Mesodermal cell (in vitro differentiated cells): ENCODE data around the gene SLC16A12.

Experiments
- H3K27ac ChIP-seq: 2 replicates; pipeline ENCODE4 v1.7.0; 2013; ENCODE audit warnings: mild to moderate bottlenecking, low read depth, low read length, moderate library complexity; ENCODE audit not compliant: severe bottlenecking
- H3K36me3 ChIP-seq: 2 replicates; pipeline ENCODE4 v1.7.1; 2013; ENCODE audit warnings: mild to moderate bottlenecking, low read length, moderate library complexity; ENCODE audit not compliant: control insufficient read depth, insufficient read depth
- H3K4me1 ChIP-seq: one replicate; pipeline ENCODE4 v1.7.1; 2013; ENCODE audit warnings: mild to moderate bottlenecking, low read length; ENCODE audit not compliant: insufficient read depth, control insufficient read depth, poor library complexity, severe bottlenecking
- H3K4me3 ChIP-seq: 2 replicates; pipeline ENCODE4 v1.7.0; 2013; ENCODE audit warnings: low read length, control low read depth, mild to moderate bottlenecking; ENCODE audit not compliant: insufficient read depth, poor library complexity, severe bottlenecking; ENCODE audit errors: extremely low read depth
- H3K9me3 ChIP-seq: 2 replicates; pipeline ENCODE4 v1.7.1; 2013; ENCODE audit warnings: mild to moderate bottlenecking, low read length, moderate library complexity; ENCODE audit not compliant: control insufficient read depth
- WGBS, 2 experiments: methylation state at CpG; one replicate each; pipeline ENCODE4 v1.1.5; 2013; ENCODE audit warnings: missing lambda C conversion rate in 2 of 2; ENCODE audit not compliant: insufficient coverage in 2 of 2; 5-methylcytosine and 5-hydroxymethylcytosine counted together

The SLC16A12 gene

GRCh38 chr10:89565180-89565579 is 29.8 kb upstream of the SLC16A12 start:
- WGBS, 2 experiments = no CpG with 5 or more reads among the region's 1 CpG
- no peaks in the 10 kb centered on the region for H3K9me3 ChIP-seq
- H3K4me1 ChIP-seq = no peaks in the 10 kb centered on the region
- no peaks in the 10 kb centered on the region for H3K36me3 ChIP-seq
- no peak overlapping the region for H3K27ac ChIP-seq
- no peak overlapping the region for H3K4me3 ChIP-seq

- Histone ChIP-seq H3K4me3 (no peak overlapping the region), H3K9me3 (no peaks in the 10 kb centered on the region), H3K27ac (no peak overlapping the region), H3K36me3 (no peaks in the 10 kb centered on the region), H3K4me1 (no peaks in the 10 kb centered on the region)
- no CpG with 5 or more reads among the region's 2 CpGs for WGBS, 2 experiments
These were observed 28.6 kb upstream of the SLC16A12 start for GRCh38 chr10:89563861-89564478.

DNA sequence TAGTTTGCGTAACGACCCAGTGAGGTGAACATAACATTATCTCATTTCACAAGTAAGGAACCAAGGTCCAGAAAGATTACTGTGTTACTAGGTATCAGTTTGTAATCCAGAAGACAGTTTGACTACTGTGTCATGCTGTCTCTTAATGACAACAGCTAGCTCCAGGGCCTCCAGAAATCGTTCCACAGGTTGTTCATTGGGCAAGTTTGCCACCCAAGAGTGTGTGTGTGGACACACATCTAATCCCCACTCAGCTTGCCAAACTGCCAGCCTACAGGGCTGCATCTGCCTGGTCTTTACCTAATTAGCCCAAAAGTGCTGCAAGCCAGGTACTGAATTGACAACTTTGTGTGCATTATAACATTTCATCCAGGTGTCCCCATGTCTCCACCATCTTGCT is 27.9 kb upstream of the SLC16A12 start:
- no peak overlapping the region for H3K4me3 ChIP-seq
- no peaks in the 10 kb centered on the region for H3K9me3 ChIP-seq
- H3K36me3 ChIP-seq = no peaks in the 10 kb centered on the region
- H3K27ac ChIP-seq = no peak overlapping the region
- WGBS, 2 experiments = 85 to 90% methylated on average over 1 of the region's 3 CpGs
- H3K4me1 ChIP-seq = no peaks in the 10 kb centered on the region

DNA sequence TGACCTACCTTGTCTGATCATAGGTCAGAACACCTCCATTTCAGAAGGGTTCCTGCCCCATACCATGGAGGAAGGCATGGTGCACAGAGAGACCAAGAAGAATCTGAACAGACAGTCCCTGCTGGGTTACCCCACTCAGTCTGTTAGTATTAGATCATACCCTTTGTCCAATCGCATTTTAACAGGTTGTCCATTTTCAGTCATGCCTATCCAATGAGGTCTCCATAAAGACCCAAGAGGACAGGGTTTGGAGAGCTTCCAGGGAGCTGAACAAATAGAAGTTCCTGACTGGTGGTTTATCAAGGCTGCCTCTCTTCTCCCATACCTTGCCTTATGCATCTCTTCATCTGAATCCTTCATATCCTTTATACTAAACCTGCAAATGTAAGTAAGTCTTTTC is 21.2 kb upstream of the SLC16A12 start:
- no peak overlapping the region for H3K27ac ChIP-seq
- H3K4me3 ChIP-seq = no peak overlapping the region
- no peaks in the 10 kb centered on the region for H3K36me3 ChIP-seq
- 67 to 88% methylated on average over 1 of the region's 1 CpG for WGBS, 2 experiments
- H3K4me1 ChIP-seq = no peaks in the 10 kb centered on the region
- H3K9me3 ChIP-seq = no peaks in the 10 kb centered on the region

GRCh38 chr10:89555688-89556445 is 20.5 kb upstream of the SLC16A12 start:
- H3K27ac ChIP-seq = no peak overlapping the region
- 88 to 91% methylated on average over 1 to 2 of the region's 7 CpGs for WGBS, 2 experiments
- H3K4me1 ChIP-seq = no peaks in the 10 kb centered on the region
- H3K9me3 ChIP-seq = no peaks in the 10 kb centered on the region
- H3K36me3 ChIP-seq = no peaks in the 10 kb centered on the region
- H3K4me3 ChIP-seq = no peak overlapping the region

DNA sequence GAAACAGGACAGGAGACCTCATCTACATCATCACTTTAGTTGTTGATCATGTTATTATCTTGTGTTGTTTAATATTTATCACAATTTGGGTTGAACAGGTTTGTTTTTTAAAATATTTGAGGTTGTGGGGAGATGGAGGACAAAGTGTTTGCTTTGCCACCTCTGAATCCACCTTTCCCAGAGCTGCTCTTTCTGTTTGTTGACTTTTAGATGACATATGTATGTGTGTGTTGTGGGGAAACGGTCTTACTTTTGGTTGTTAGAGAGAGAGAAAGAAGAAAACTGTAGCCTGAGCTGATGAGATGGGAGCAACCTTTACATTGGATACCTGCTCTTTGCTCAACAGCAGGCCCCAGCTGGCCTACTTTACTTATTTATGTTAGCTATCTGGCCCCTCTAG is 19.0 kb upstream of the SLC16A12 start:
- WGBS, 2 experiments = 83 to 100% methylated on average over 1 of the region's 1 CpG
- H3K9me3 ChIP-seq = no peaks in the 10 kb centered on the region
- H3K4me3 ChIP-seq = no peak overlapping the region
- H3K36me3 ChIP-seq = no peaks in the 10 kb centered on the region
- no peak overlapping the region for H3K27ac ChIP-seq
- H3K4me1 ChIP-seq = no peaks in the 10 kb centered on the region

GRCh38 chr10:89553064-89553734 is 17.8 kb upstream of the SLC16A12 start:
- Histone ChIP-seq H3K36me3 (no peaks in the 10 kb centered on the region), H3K9me3 (no peaks in the 10 kb centered on the region), H3K4me3 (no peak overlapping the region), H3K27ac (no peak overlapping the region), H3K4me1 (no peaks in the 10 kb centered on the region)
- WGBS, 2 experiments = 96 to 100% methylated on average over 1 to 2 of the region's 5 CpGs

GRCh38 chr10:89552213-89552612 is 16.8 kb upstream of the SLC16A12 start:
- Histone ChIP-seq H3K4me3 (no peak overlapping the region), H3K9me3 (no peaks in the 10 kb centered on the region), H3K27ac (no peak overlapping the region), H3K36me3 (no peaks in the 10 kb centered on the region), H3K4me1 (no peaks in the 10 kb centered on the region)
- no CpG with 5 or more reads among the region's 4 CpGs for WGBS, 2 experiments

GRCh38 chr10:89550509-89550908 is 15.1 kb upstream of the SLC16A12 start:
- WGBS, 2 experiments = 92 to 98% methylated on average over 4 of the region's 5 CpGs
- H3K9me3 ChIP-seq = no peaks in the 10 kb centered on the region
- H3K27ac ChIP-seq = no peak overlapping the region
- H3K4me1 ChIP-seq = no peaks in the 10 kb centered on the region
- no peak overlapping the region for H3K4me3 ChIP-seq
- no peaks in the 10 kb centered on the region for H3K36me3 ChIP-seq

- WGBS, 2 experiments = no CpG with 5 or more reads among the region's 1 CpG
- no peaks in the 10 kb centered on the region for H3K36me3 ChIP-seq
These were observed 14.1 kb upstream of the SLC16A12 start for GRCh38 chr10:89549510-89549909.

DNA sequence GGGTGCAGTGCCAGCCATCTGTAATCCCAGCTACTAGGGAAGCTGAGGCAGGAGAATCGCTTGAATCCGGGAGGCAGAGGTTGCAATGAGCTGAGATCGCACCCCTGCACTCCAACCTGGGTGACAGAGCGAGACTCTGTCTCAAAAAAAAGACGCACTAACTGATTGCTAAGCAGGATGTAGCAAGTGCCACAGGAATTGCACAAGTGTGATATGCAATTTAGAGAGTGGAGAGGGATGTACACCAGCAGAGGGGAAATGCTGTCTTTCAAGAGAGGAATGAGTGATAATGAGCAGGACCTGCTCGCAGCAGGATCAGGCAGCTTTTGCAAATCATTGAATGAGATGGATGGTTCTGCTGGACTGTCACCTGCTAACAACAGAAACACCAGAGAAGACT is 13.3 kb upstream of the SLC16A12 start:
- H3K9me3 ChIP-seq = no peaks in the 10 kb centered on the region
- no peaks in the 10 kb centered on the region for H3K4me1 ChIP-seq
- no peak overlapping the region for H3K4me3 ChIP-seq
- WGBS, 2 experiments = 89 to 92% methylated on average over 6 of the region's 6 CpGs
- no peaks in the 10 kb centered on the region for H3K36me3 ChIP-seq
- no peak overlapping the region for H3K27ac ChIP-seq

More at GRCh38 chr10:89549510-89549909, 14.1 kb upstream of the SLC16A12 start:
- Histone ChIP-seq H3K4me3 (no peak overlapping the region), H3K27ac (no peak overlapping the region), H3K4me1 (no peaks in the 10 kb centered on the region), H3K9me3 (no peaks in the 10 kb centered on the region)
